WTC11 (cell line): ENCODE results near the gene MAML3. TPM values are rescaled to one million over a fixed set of nuclear protein-coding genes. Genes with fewer than 3 reads are reported as not detected.
A peak's percentile ranks its signal among the peaks of the same experiment; 100 is the strongest.

Experiments used
- ATAC-seq: fragments of 200-7000 bp; cut with Tn5 transposase; 2 replicates; pipeline ENCODE4 v1.10.0; 2021; ENCODE audit warnings: mild to moderate bottlenecking, moderate library complexity
- CTCF ChIA-PET: fragments of 300-600 bp; sonication (Branson Sonifier 250); formaldehyde crosslinking; loops from one replicate; lab custom pipeline; 2021; ENCODE audit warnings: antibody characterized with exemption; lab: Charles Lee
- POLR2A ChIA-PET: fragments of 350-600 bp; sonication (Branson Sonifier 250); formaldehyde crosslinking; loops from one replicate; lab custom pipeline; 2021; ENCODE audit warnings: antibody characterized with exemption; lab: Charles Lee
- DNase-seq: peaks from one replicate; pipeline ENCODE4 v3.0.0; 2021; ENCODE audit warnings: low spot score
- H3K27ac Mint-ChIP-seq: 2 replicates; pipeline ENCODE4 v1.8.0; 2021; ENCODE audit warnings: mixed read lengths
- H3K27me3 Mint-ChIP-seq: 2 replicates; pipeline ENCODE4 v1.8.0; 2021; ENCODE audit warnings: low read depth, mild to moderate bottlenecking, moderate library complexity, mixed read lengths
- H3K36me3 Mint-ChIP-seq: 2 replicates; pipeline ENCODE4 v1.8.0; 2021; ENCODE audit warnings: mixed read lengths
- H3K4me1 Mint-ChIP-seq: 2 replicates; pipeline ENCODE4 v1.8.0; 2022; ENCODE audit warnings: mixed read lengths
- H3K4me3 Mint-ChIP-seq: 2 replicates; pipeline ENCODE4 v1.8.0; 2021; ENCODE audit warnings: mild to moderate bottlenecking, moderate library complexity, mixed read lengths
- H3K9me3 Mint-ChIP-seq: 2 replicates; pipeline ENCODE4 v1.8.0; 2021; ENCODE audit warnings: mixed read lengths
- CBFB ChIP-seq: sonication (generic); formaldehyde crosslinking; IDR thresholded peaks from 2 replicates; pipeline ENCODE4 v1.8.1; 2022; ENCODE audit warnings: mild to moderate bottlenecking, low read depth, missing genetic modification reagents
- CREM ChIP-seq: sonication (generic); formaldehyde crosslinking; IDR thresholded peaks from 2 replicates; pipeline ENCODE4 v1.8.1; 2022; ENCODE audit warnings: mild to moderate bottlenecking, missing genetic modification reagents, moderate library complexity
- FOXK1 ChIP-seq: sonication (generic); formaldehyde crosslinking; IDR thresholded peaks from 2 replicates; pipeline ENCODE4 v1.8.0; 2022; ENCODE audit warnings: mild to moderate bottlenecking, moderate library complexity, missing genetic modification reagents
- GABPB1 ChIP-seq: sonication (generic); formaldehyde crosslinking; IDR thresholded peaks from 2 replicates; pipeline ENCODE4 v1.8.1; 2023; ENCODE audit warnings: mild to moderate bottlenecking, missing genetic modification reagents
- GTF2I ChIP-seq: fragments of 250-450 bp; sonication (Bioruptor Pico); conservative IDR thresholded peaks from 2 replicates; pipeline ENCODE4 v1.4.0; 2021; ENCODE audit warnings: mild to moderate bottlenecking
- IRF2 ChIP-seq: sonication (generic); formaldehyde crosslinking; IDR thresholded peaks from 2 replicates; pipeline ENCODE4 v1.8.0; 2022; ENCODE audit warnings: low read depth, missing genetic modification reagents, borderline replicate concordance
- JAZF1 ChIP-seq: fragments of 250-450 bp; sonication (Bioruptor Pico); IDR thresholded peaks from 2 replicates; pipeline ENCODE4 v1.9.0; 2021; ENCODE audit warnings: moderate library complexity, mild to moderate bottlenecking, inconsistent platforms
- NFATC4 ChIP-seq: fragments of 250-450 bp; sonication (Bioruptor Pico); IDR thresholded peaks from 2 replicates; pipeline ENCODE4 v1.9.0; 2021; ENCODE audit warnings: mild to moderate bottlenecking
- NFE2L1 ChIP-seq: sonication (generic); formaldehyde crosslinking; IDR thresholded peaks from 2 replicates; pipeline ENCODE4 v1.8.1; 2023; ENCODE audit warnings: missing genetic modification reagents
- NR1H2 ChIP-seq: sonication (generic); formaldehyde crosslinking; IDR thresholded peaks from 2 replicates; pipeline ENCODE4 v1.9.0; 2021; ENCODE audit warnings: mild to moderate bottlenecking, moderate library complexity, missing genetic modification reagents
- RELA ChIP-seq: sonication (generic); formaldehyde crosslinking; IDR thresholded peaks from 2 replicates; pipeline ENCODE4 v1.8.1; 2022; ENCODE audit warnings: missing genetic modification reagents, mild to moderate bottlenecking, borderline replicate concordance
- SOX15 ChIP-seq: fragments of 250-450 bp; sonication (Bioruptor Pico); IDR thresholded peaks from 2 replicates; pipeline ENCODE4 v1.9.0; 2021; ENCODE audit warnings: mild to moderate bottlenecking
- TP53 ChIP-seq: sonication (generic); formaldehyde crosslinking; IDR thresholded peaks from 2 replicates; pipeline ENCODE4 v1.8.1; 2023; ENCODE audit warnings: mild to moderate bottlenecking, missing genetic modification reagents
- ZNF138 ChIP-seq: sonication (generic); formaldehyde crosslinking; conservative IDR thresholded peaks from 2 replicates; pipeline ENCODE4 v1.8.1; 2022; ENCODE audit warnings: mild to moderate bottlenecking, moderate library complexity, missing genetic modification reagents
- ZNF232 ChIP-seq: sonication (generic); formaldehyde crosslinking; IDR thresholded peaks from 2 replicates; pipeline ENCODE4 v1.8.0; 2022; ENCODE audit warnings: mild to moderate bottlenecking, missing genetic modification reagents
- total RNA-seq: library from RNA; stranded (reverse); gene quantifications from 3 replicates; pipeline ENCODE4 v1.2.3, GENCODE V29; 2021
- TF ChIP-seq, protein P1 (sequence below): sonication (generic); formaldehyde crosslinking; IDR thresholded peaks from 2 replicates; pipeline ENCODE4 v1.8.0; 2023; ENCODE audit warnings: missing genetic modification reagents
- TF ChIP-seq, protein P2 (sequence below): sonication (generic); formaldehyde crosslinking; IDR thresholded peaks from 2 replicates; pipeline ENCODE4 v1.8.1; 2022; ENCODE audit warnings: mild to moderate bottlenecking, missing genetic modification reagents, moderate library complexity, borderline replicate concordance
- TF ChIP-seq, protein P3 (sequence below): sonication (generic); formaldehyde crosslinking; IDR thresholded peaks from 2 replicates; pipeline ENCODE4 v1.8.1; 2022; ENCODE audit warnings: low read depth, missing genetic modification reagents, borderline replicate concordance
- TF ChIP-seq, protein P4 (sequence below): sonication (generic); formaldehyde crosslinking; IDR thresholded peaks from 2 replicates; pipeline ENCODE4 v1.8.0; 2022; ENCODE audit warnings: mild to moderate bottlenecking, missing genetic modification reagents
- TF ChIP-seq, protein P5 (sequence below): fragments of 250-450 bp; sonication (Bioruptor Pico); conservative IDR thresholded peaks from 2 replicates; pipeline ENCODE4 v1.9.0; 2021; ENCODE audit warnings: mild to moderate bottlenecking
- TF ChIP-seq, protein P6 (sequence below): fragments of 250-450 bp; sonication (Bioruptor Pico); IDR thresholded peaks from 2 replicates; pipeline ENCODE4 v1.8.0; 2021; ENCODE audit warnings: mild to moderate bottlenecking
- TF ChIP-seq, protein P7 (sequence below): sonication (generic); formaldehyde crosslinking; IDR thresholded peaks from 2 replicates; pipeline ENCODE4 v1.8.1; 2023; ENCODE audit warnings: mild to moderate bottlenecking, missing genetic modification reagents, moderate library complexity

The MAML3 gene
- total RNA-seq, 1 experiment from 2014 or later: 7.4 TPM

DNA sequence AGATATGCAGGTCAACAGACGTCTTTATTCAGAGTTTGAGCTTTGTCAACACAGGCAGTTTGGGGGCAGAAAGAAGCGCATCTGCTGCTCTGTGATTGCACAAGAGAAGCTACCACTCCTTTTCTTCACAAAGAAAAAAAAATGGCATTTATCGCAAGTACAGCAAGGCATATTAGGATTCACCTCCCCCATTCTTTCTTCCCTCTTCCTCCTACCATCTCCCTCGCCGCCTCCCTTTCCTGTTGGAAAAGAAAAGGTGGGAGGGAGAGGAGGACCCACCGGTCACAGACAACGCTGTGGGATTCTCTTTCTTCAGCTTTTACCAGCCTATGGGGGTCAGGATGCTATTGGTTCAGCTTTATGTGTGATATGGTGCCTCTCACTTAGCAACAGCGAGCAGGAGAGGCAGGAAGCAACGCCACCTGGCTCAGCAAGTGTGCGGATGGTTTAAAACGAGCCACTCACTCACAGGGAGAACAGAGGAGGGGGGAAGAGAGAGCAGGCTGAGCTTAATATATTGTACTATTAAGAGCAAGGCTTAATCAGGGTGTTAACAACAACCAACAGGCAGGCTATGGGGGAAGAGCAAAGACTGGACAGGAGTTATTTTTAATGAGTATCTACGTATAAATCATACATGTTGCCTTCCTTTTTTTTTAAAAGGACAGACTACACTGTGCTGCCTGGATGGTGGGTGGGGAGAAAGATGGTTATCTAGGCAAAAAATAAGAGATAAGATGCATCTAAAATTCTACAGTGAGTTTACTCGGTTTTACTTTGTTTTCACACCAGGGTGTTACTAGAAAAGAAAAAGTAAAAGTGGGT, 104.7 kb downstream of the MAML3 start:
- no peaks in the 10 kb centered on the region for H3K36me3 Mint-ChIP-seq
- ATAC-seq: peak; percentile 84

DNA sequence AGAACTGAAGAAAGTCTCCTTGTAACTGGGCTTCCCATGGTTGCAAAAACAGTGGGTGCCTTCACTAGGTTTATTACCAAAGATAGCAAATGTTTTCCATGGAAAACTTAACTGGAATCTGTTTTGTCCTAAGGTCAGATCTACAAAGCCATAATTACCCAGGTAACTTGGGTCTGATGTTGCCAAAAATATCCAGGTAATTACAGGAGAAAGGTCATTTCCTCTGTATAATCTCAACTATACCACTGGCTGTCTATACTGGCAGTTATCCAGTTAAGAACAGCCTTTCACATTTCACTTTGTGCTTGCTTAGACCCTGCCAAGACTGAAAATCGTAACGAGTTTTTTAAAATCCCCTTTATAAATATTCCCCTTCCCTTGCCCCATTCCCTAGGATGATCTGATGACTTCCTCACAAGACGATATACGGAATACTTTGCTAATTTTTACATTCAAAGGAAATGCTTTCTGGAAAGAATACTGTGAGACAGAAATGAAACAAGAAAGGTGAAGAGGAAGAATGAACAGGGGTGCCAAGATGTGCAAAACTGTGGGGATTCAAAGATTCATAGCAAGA, 105.5 kb downstream of the MAML3 start:
- no peak for ATAC-seq
- H3K9me3 Mint-ChIP-seq: no peaks in the 10 kb centered on the region
- CTCF ChIA-PET: interaction anchor here (0.6 to 5.0 kb wide), 14 partner anchors 12 to 391 kb away, joined by 3 to 60 read pairs (median 5); no protein-coding TSS in a partner anchor
- peak overlapping the region; percentile 98 for H3K27ac Mint-ChIP-seq
- no peaks in the 10 kb centered on the region for H3K36me3 Mint-ChIP-seq
- no peaks in the 10 kb centered on the region for H3K27me3 Mint-ChIP-seq
- peaks cover 65% of the 10 kb centered on the region for H3K4me1 Mint-ChIP-seq
- no peak for DNase-seq
- POLR2A ChIA-PET: interaction anchor here (0.8 to 1.0 kb wide), 2 partner anchors 206 to 314 kb away, joined by 3 read pairs; no protein-coding TSS in a partner anchor
- peak overlapping the region; percentile 58 for H3K4me3 Mint-ChIP-seq
- TF ChIP-seq IRF2 (CRISPR knock-in tag) (no peak), NFATC4 (CRISPR knock-in tag) (no peak), GABPB1 (CRISPR knock-in tag) (no peak), NR1H2 (no peak), RELA (CRISPR knock-in tag) (no peak), JAZF1 (CRISPR knock-in tag) (no peak), SOX15 (CRISPR knock-in tag) (no peak), CREM (CRISPR knock-in tag) (no peak), NFE2L1 (no peak)
- TF ChIP-seq, protein P1, sequence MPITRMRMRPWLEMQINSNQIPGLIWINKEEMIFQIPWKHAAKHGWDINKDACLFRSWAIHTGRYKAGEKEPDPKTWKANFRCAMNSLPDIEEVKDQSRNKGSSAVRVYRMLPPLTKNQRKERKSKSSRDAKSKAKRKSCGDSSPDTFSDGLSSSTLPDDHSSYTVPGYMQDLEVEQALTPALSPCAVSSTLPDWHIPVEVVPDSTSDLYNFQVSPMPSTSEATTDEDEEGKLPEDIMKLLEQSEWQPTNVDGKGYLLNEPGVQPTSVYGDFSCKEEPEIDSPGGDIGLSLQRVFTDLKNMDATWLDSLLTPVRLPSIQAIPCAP (CRISPR knock-in tag): no peak
- TF ChIP-seq, protein P2, sequence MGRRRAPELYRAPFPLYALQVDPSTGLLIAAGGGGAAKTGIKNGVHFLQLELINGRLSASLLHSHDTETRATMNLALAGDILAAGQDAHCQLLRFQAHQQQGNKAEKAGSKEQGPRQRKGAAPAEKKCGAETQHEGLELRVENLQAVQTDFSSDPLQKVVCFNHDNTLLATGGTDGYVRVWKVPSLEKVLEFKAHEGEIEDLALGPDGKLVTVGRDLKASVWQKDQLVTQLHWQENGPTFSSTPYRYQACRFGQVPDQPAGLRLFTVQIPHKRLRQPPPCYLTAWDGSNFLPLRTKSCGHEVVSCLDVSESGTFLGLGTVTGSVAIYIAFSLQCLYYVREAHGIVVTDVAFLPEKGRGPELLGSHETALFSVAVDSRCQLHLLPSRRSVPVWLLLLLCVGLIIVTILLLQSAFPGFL: no peak

More for the DNA sequence above, 104.7 kb downstream of the MAML3 start:
- ChIA-PET POLR2A (interaction anchor here (0.8 to 1.5 kb wide), 4 partner anchors 29 to 315 kb away, joined by 3 to 7 read pairs (median 4); no protein-coding TSS in a partner anchor), CTCF (interaction anchor here (0.6 to 5.0 kb wide), 21 partner anchors 11 to 835 kb away, joined by 3 to 60 read pairs (median 4); no protein-coding TSS in a partner anchor)
- Mint-ChIP-seq H3K27me3 (no peaks in the 10 kb centered on the region), H3K9me3 (no peaks in the 10 kb centered on the region), H3K4me1 (peaks cover 63% of the 10 kb centered on the region), H3K27ac (peak overlapping the region; percentile 98), H3K4me3 (peak overlapping the region; percentile 58)
- peak; percentile 55 for DNase-seq
- TF ChIP-seq, protein P3, sequence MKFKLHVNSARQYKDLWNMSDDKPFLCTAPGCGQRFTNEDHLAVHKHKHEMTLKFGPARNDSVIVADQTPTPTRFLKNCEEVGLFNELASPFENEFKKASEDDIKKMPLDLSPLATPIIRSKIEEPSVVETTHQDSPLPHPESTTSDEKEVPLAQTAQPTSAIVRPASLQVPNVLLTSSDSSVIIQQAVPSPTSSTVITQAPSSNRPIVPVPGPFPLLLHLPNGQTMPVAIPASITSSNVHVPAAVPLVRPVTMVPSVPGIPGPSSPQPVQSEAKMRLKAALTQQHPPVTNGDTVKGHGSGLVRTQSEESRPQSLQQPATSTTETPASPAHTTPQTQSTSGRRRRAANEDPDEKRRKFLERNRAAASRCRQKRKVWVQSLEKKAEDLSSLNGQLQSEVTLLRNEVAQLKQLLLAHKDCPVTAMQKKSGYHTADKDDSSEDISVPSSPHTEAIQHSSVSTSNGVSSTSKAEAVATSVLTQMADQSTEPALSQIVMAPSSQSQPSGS (CRISPR knock-in tag): no peak
- TF ChIP-seq ZNF138 (CRISPR knock-in tag) (0 out of 2 replicates have a peak, but pooled peaks have one; percentile 23), FOXK1 (peak; percentile 29; the same call in 1 of the 2 replicates), ZNF232 (CRISPR knock-in tag) (peak; percentile 17; the same call in 1 of the 2 replicates)
- TF ChIP-seq, protein P4, sequence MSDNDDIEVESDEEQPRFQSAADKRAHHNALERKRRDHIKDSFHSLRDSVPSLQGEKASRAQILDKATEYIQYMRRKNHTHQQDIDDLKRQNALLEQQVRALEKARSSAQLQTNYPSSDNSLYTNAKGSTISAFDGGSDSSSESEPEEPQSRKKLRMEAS (CRISPR knock-in tag): 0 out of 2 replicates have a peak, but pooled peaks have one; percentile 51

DNA sequence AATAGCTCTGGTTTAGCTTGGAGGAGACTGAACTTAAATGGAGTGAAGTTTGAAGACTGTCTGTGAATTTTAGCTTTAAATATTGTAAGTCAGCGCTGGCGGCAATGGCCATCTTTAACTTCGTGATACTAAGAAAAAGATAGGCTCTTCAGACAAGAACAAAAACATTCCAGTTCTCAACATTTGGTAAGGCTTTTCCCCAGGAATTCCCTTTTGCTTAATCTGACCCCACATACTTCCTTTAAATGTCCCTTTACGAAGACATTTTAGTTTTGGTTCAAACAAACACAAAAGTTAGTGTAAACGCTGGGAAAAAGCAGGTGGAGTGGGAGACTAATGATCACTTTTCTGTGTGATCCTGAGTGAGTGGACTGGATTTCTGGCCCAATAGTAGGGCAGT, 106.2 kb downstream of the MAML3 start:
- Mint-ChIP-seq H3K36me3 (no peaks in the 10 kb centered on the region), H3K9me3 (no peaks in the 10 kb centered on the region), H3K27ac (peak overlapping the region; percentile 90), H3K4me3 (peak overlapping the region; percentile 55), H3K27me3 (no peaks in the 10 kb centered on the region), H3K4me1 (peaks cover 66% of the 10 kb centered on the region)
- TF ChIP-seq, protein P5, sequence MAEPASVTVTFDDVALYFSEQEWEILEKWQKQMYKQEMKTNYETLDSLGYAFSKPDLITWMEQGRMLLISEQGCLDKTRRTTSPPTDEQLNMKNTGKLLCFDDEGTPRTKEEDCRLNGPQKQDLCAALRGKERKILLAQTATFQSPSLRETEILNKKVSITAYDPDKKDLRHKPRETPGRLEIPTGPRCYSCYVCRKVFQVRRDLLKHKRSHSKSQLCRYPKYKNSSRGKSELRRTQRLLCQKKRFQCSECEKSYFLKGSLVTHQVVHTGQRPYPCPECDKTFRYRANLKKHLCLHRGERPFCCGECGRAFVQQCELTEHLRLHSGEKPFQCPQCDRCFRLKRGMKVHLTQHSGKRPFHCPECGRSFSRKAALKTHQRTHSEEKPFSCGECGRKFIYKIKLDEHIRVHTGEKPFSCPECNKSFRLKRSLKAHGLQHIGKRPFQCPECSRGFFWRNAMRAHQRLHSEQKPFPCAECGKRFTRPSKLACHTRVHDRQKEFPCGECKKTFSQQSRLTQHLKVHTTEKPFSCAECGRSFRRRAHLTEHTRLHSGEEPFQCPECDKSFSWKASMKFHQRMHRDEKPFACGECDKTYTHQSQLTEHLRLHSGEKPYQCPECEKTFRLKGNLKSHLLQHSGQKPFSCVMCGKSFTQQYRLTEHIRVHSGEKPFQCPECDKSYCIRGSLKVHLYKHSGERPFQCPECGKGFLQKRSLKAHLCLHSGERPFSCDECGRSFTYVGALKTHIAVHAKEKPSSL: no peak
- no peak for TF ChIP-seq GTF2I (CRISPR knock-in tag)
- TF ChIP-seq, protein P6, sequence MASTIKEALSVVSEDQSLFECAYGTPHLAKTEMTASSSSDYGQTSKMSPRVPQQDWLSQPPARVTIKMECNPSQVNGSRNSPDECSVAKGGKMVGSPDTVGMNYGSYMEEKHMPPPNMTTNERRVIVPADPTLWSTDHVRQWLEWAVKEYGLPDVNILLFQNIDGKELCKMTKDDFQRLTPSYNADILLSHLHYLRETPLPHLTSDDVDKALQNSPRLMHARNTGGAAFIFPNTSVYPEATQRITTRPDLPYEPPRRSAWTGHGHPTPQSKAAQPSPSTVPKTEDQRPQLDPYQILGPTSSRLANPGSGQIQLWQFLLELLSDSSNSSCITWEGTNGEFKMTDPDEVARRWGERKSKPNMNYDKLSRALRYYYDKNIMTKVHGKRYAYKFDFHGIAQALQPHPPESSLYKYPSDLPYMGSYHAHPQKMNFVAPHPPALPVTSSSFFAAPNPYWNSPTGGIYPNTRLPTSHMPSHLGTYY (CRISPR knock-in tag): no peak
- no peak for TF ChIP-seq TP53 (CRISPR knock-in tag)
- TF ChIP-seq, protein P7, sequence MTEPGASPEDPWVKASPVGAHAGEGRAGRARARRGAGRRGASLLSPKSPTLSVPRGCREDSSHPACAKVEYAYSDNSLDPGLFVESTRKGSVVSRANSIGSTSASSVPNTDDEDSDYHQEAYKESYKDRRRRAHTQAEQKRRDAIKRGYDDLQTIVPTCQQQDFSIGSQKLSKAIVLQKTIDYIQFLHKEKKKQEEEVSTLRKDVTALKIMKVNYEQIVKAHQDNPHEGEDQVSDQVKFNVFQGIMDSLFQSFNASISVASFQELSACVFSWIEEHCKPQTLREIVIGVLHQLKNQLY: no peak
- TF ChIP-seq CBFB: no peak
- ATAC-seq: no peak
- POLR2A ChIA-PET: interaction anchor here (1.8 to 3.0 kb wide), 2 partner anchors 103 to 190 kb away, joined by 6 to 8 read pairs; no protein-coding TSS in a partner anchor
- DNase-seq: no peak
- CTCF ChIA-PET: interaction anchor here (0.6 to 2.0 kb wide), 8 partner anchors 14 to 326 kb away, joined by 3 to 14 read pairs (median 4); partner anchors contain the start of gene SCOC
